Measurements from ENCODE around the gene NKAIN2. TPM values are rescaled to one million over a fixed set of nuclear protein-coding genes. Genes with fewer than 3 reads are reported as not detected.

NKAIN2 gene
- total RNA-seq, 1 experiment from 2014 or later = 2.7 TPM

DNA sequence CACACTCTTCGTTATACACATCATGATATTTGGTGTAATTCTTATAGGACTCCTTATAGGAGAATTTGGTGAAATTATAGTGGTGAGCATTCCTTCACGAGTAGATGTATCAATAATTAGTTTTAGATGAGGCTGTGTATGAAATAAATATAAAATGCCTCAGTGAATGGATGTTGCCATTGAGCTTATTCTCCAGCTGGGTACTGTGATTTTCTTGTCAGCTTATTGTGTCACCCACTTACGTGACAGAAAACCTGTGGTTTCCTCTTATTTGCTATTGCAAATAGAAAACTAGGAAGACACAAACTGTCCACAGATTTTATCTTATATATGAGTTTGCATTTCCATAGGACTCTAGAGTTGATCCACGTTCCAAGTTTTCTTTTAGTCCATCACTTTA is 718.7 kb downstream of the NKAIN2 start:
- H3K4me1 Mint-ChIP-seq (ENCODE audit: insufficient read depth, unreplicated experiment) = peaks cover 7% of the 10 kb centered on the region
- H3K4me3 Mint-ChIP-seq (ENCODE audit: unreplicated experiment) = no peak overlapping the region
- H3K36me3 Mint-ChIP-seq (ENCODE audit: insufficient read depth, unreplicated experiment) = no peaks in the 10 kb centered on the region
- no peak overlapping the region for H3K27ac Mint-ChIP-seq (ENCODE audit: low read depth, unreplicated experiment)
- ChIA-PET POLR2A (no interaction called here), CTCF (no interaction called here)
- intact Hi-C loops (cut with micrococcal nuclease) = no loop called here
- TF ChIP-seq CTCF (IDR thresholded peaks at IDR 0.05; ENCODE audit: unreplicated experiment) = no peak
- no TSS peak for BruUV-seq (replicated peaks)
- no peaks in the 10 kb centered on the region for H3K27me3 Mint-ChIP-seq (ENCODE audit: insufficient read depth, unreplicated experiment)
- H3K9me3 Mint-ChIP-seq (ENCODE audit: unreplicated experiment) = no peaks in the 10 kb centered on the region
- DNase-seq (ENCODE audit: unreplicated experiment) = no peak

- H3K27ac Mint-ChIP-seq (ENCODE audit: low read depth, unreplicated experiment) = no peak overlapping the region
- ChIA-PET POLR2A (no interaction called here), CTCF (no interaction called here)
- no TSS peak for BruUV-seq (replicated peaks)
- TF ChIP-seq CTCF (IDR thresholded peaks at IDR 0.05; ENCODE audit: unreplicated experiment) = no peak
- intact Hi-C loops (cut with micrococcal nuclease) = no loop called here
- no peak overlapping the region for H3K4me3 Mint-ChIP-seq (ENCODE audit: unreplicated experiment)
- DNase-seq (ENCODE audit: unreplicated experiment) = no peak
- H3K36me3 Mint-ChIP-seq (ENCODE audit: insufficient read depth, unreplicated experiment) = no peaks in the 10 kb centered on the region
- no peaks in the 10 kb centered on the region for H3K27me3 Mint-ChIP-seq (ENCODE audit: insufficient read depth, unreplicated experiment)
- no peaks in the 10 kb centered on the region for H3K4me1 Mint-ChIP-seq (ENCODE audit: insufficient read depth, unreplicated experiment)
- no peaks in the 10 kb centered on the region for H3K9me3 Mint-ChIP-seq (ENCODE audit: unreplicated experiment)
Observed at GRCh38 chr6:124524491-124525200, 721.0 kb downstream of the NKAIN2 start.

DNA sequence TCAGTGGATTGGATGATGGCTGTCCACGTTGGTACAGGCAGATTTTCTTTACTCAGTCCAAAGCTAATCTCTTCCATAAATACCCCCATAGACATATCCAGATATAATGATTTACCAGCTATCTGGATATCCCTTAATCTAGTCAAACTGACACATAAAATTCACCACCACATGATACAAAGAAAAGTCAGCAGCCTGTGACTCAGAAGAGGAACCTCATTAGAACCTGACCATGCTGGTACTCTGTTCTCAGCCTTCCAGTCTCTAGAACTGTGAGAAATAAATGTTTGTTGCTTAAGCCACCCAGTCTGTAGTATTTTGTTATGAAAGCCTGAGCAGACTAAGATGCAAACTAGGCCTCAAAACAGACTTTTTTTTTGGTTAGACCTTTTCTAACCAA is 727.3 kb downstream of the NKAIN2 start:
- Mint-ChIP-seq H3K27ac (ENCODE audit: low read depth, unreplicated experiment) (no peak overlapping the region), H3K9me3 (ENCODE audit: unreplicated experiment) (no peaks in the 10 kb centered on the region), H3K36me3 (ENCODE audit: insufficient read depth, unreplicated experiment) (no peaks in the 10 kb centered on the region), H3K27me3 (ENCODE audit: insufficient read depth, unreplicated experiment) (no peaks in the 10 kb centered on the region), H3K4me3 (ENCODE audit: unreplicated experiment) (no peak overlapping the region), H3K4me1 (ENCODE audit: insufficient read depth, unreplicated experiment) (peaks cover 7% of the 10 kb centered on the region)
- POLR2A ChIA-PET = interaction anchor here (0.6 kb wide), 2 partner anchors 50 to 262 kb away, joined by 4 read pairs; no protein-coding TSS in a partner anchor
- no TSS peak for BruUV-seq (replicated peaks)
- DNase-seq (ENCODE audit: unreplicated experiment) = no peak
- CTCF ChIA-PET = interaction anchor here (1.4 kb wide), 1 partner anchor 11 kb away, joined by 4 read pairs; no protein-coding TSS in a partner anchor
- TF ChIP-seq CTCF (IDR thresholded peaks at IDR 0.05; ENCODE audit: unreplicated experiment) = no peak
- intact Hi-C loops (cut with micrococcal nuclease) = no loop called here

DNA sequence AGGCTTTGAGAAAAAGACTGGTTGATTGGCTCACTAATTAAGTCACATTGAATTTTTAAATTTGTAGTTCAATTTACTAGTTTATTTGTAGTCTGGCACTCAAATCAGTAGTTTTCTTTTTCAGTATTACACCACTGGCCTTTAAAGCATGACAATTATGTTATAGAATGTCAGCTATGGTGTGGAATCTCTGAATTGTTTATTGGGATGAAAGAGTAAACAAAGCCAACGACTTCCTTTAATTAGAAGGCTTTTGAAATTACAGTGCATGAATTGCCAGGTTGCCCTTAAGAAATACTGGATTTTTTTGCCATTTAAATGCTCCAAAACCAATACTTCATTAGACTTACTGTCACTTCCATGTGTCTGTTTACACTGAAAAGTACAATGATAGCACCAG is 731.6 kb downstream of the NKAIN2 start:
- ChIA-PET CTCF (interaction anchor here (0.6 to 1.1 kb wide), 3 partner anchors 18 to 818 kb away, joined by 3 read pairs; no protein-coding TSS in a partner anchor), POLR2A (interaction anchor here (0.6 to 1.5 kb wide), 7 partner anchors 9 to 652 kb away, joined by 3 to 5 read pairs (median 3); no protein-coding TSS in a partner anchor)
- Mint-ChIP-seq H3K4me3 (ENCODE audit: unreplicated experiment) (no peak overlapping the region), H3K36me3 (ENCODE audit: insufficient read depth, unreplicated experiment) (no peaks in the 10 kb centered on the region), H3K9me3 (ENCODE audit: unreplicated experiment) (no peaks in the 10 kb centered on the region), H3K27ac (ENCODE audit: low read depth, unreplicated experiment) (peak overlapping the region; percentile 84), H3K4me1 (ENCODE audit: insufficient read depth, unreplicated experiment) (peaks cover 17% of the 10 kb centered on the region), H3K27me3 (ENCODE audit: insufficient read depth, unreplicated experiment) (no peaks in the 10 kb centered on the region)
- BruUV-seq (replicated peaks) = no TSS peak
- intact Hi-C loops (cut with micrococcal nuclease) = no loop called here
- TF ChIP-seq CTCF (IDR thresholded peaks at IDR 0.05; ENCODE audit: unreplicated experiment) = no peak
- DNase-seq (ENCODE audit: unreplicated experiment) = no peak
